HepG2 (cell line): ENCODE data around the gene USP28. TPM values are rescaled to one million over a fixed set of nuclear protein-coding genes. Genes with fewer than 3 reads are reported as not detected.
"Not testable (repeated sequence)": the region's sequence is repeated elsewhere in the genome, so short reads cannot be mapped to it uniquely, and the experiment has no call there.

Experiments
- ATAC-seq: fragments of 200-7000 bp; cut with Tn5 transposase; 3 replicates; pipeline ENCODE4 v1.9.1; 2020; ENCODE audit warnings: mild to moderate bottlenecking, moderate library complexity
- BruUV-seq: library from RNA; stranded (reverse); fragments of 400-500 nt; replicated peaks from 2 replicates; lab custom pipeline; 2021; lab: Mats Ljungman, UMichigan
- CTCF ChIA-PET: fragments of 300-600 bp; formaldehyde crosslinking; extraction: SDS; loops from one replicate; lab custom pipeline; 2021; ENCODE audit warnings: low total read pairs, inconsistent platforms, low intra/inter-chr PET ratio; lab: Yijun Ruan, JAX
- POLR2A ChIA-PET: fragments of 350-600 bp; sonication (Branson Sonifier 250); formaldehyde crosslinking; loops from one replicate; lab custom pipeline; 2020; ENCODE audit warnings: antibody characterized with exemption, inconsistent platforms; lab: Yijun Ruan, JAX
- DNase-seq: peaks from one replicate; pipeline ENCODE4 v3.0.0-alpha.2; 2015; ENCODE audit warnings: low spot score
- FAIRE-seq: peaks from 3 replicates; lab custom pipeline; 2011; peaks lifted over from hg19 to GRCh38; lab: Jason Lieb, UNC
- H2AFZ ChIP-seq: one replicate; pipeline ENCODE4 v1.6.1; 2011; ENCODE audit warnings: low read length, inconsistent platforms
- H3K27ac ChIP-seq: fragments of 300-600 bp; 3 replicates; pipeline ENCODE4 v1.8.0; 2011; ENCODE audit warnings: mixed run types, mild to moderate bottlenecking, mixed read lengths, low read length, inconsistent platforms; ENCODE audit not compliant: insufficient read depth; ENCODE audit errors: extremely low read length
- H3K27me3 ChIP-seq, 2 experiments: fragments of 200-600 bp in 1 of 2; 2 replicates in 1 of 2; 3 replicates in 1 of 2; pipeline versions ENCODE4 v1.6.0 to v1.8.0; 2011; ENCODE audit warnings: low read length in 2 of 2, mild to moderate bottlenecking in 2 of 2, moderate library complexity in 2 of 2, inconsistent platforms in 1 of 2; ENCODE audit not compliant: insufficient read depth in 2 of 2, control insufficient read depth in 1 of 2
- H3K36me3 ChIP-seq, 2 experiments: fragments of 200-600 bp in 1 of 2; replicated peaks in 1 of 2; 2 replicates in 1 of 2; 3 replicates in 1 of 2; pipeline versions ENCODE4 v1.5.1 to v1.8.0; 2011; ENCODE audit warnings: low read length in 2 of 2, inconsistent platforms in 1 of 2; ENCODE audit not compliant: insufficient read depth in 2 of 2, control insufficient read depth in 1 of 2
- H3K4me1 ChIP-seq: 2 replicates; pipeline ENCODE4 v1.5.1; 2012; ENCODE audit warnings: low read length, inconsistent platforms; ENCODE audit not compliant: insufficient read depth
- H3K4me2 ChIP-seq: 2 replicates; pipeline ENCODE4 v1.6.0; 2011; ENCODE audit warnings: low read depth, low read length, inconsistent platforms
- H3K4me3 ChIP-seq, 3 experiments: fragments of 200-600 bp in 1 of 3; sonication (generic), shearing (Covaris generic) in 1 of 3; replicated peaks in 1 of 3; 2 replicates each; pipeline ENCODE4 v1.5.1; 2011 to 2016; ENCODE audit warnings: low read length in 3 of 3, inconsistent platforms in 2 of 3, low read depth in 2 of 3, mild to moderate bottlenecking in 2 of 3, control low read depth in 1 of 3, mixed read lengths in 1 of 3; ENCODE audit not compliant: insufficient read depth in 1 of 3
- H3K79me2 ChIP-seq: one replicate; pipeline ENCODE4 v1.6.1; 2011; ENCODE audit warnings: low read length, inconsistent platforms; ENCODE audit not compliant: insufficient read depth
- H3K9ac ChIP-seq: 2 replicates; pipeline ENCODE4 v1.6.0; 2011; ENCODE audit warnings: mild to moderate bottlenecking, low read depth, low read length, inconsistent platforms; ENCODE audit not compliant: insufficient read depth
- H3K9me3 ChIP-seq: 2 replicates; pipeline ENCODE4 v1.5.1; 2012; ENCODE audit warnings: mild to moderate bottlenecking, low read length
- H4K20me1 ChIP-seq: 2 replicates; pipeline ENCODE4 v1.6.0; 2011; ENCODE audit warnings: inconsistent platforms, mild to moderate bottlenecking, low read length, moderate library complexity; ENCODE audit not compliant: insufficient read depth
- KLF16 ChIP-seq, 2 experiments: sonication (generic) in 1 of 2; formaldehyde crosslinking in 1 of 2; IDR thresholded peaks; 2 replicates each; pipeline versions ENCODE4 v1.6.1 to v1.8.0; 2016 to 2023; ENCODE audit warnings: missing genetic modification reagents in 2 of 2, missing compliant biosample characterization in 1 of 2
- PHF5A ChIP-seq: IDR thresholded peaks from one replicate; pipeline ENCODE4 v1.6.1; 2018; ENCODE audit warnings: low read depth, missing genetic modification reagents; ENCODE audit not compliant: unreplicated experiment
- SMAD3 ChIP-seq: sonication (generic); formaldehyde crosslinking; IDR thresholded peaks from 2 replicates; pipeline ENCODE4 v1.4.0; 2020; ENCODE audit warnings: missing genetic modification reagents
- SOX5 ChIP-seq: IDR thresholded peaks from 2 replicates; pipeline ENCODE4 v1.6.1; 2016; ENCODE audit warnings: borderline replicate concordance
- TCF7 ChIP-seq: sonication (generic); IDR thresholded peaks from 2 replicates; pipeline ENCODE4 v1.6.1; 2016; ENCODE audit warnings: antibody characterized with exemption, low read depth
- ZNF501 ChIP-seq: sonication (generic); formaldehyde crosslinking; IDR thresholded peaks from 2 replicates; pipeline ENCODE4 v1.5.1; 2020; ENCODE audit warnings: mild to moderate bottlenecking, moderate library complexity, missing genetic modification reagents
- ZNF556 ChIP-seq: sonication (generic); formaldehyde crosslinking; IDR thresholded peaks from 2 replicates; pipeline ENCODE4 v1.4.0; 2020; ENCODE audit warnings: mild to moderate bottlenecking, missing genetic modification reagents, borderline replicate concordance
- ZNF720 ChIP-seq: sonication (generic); formaldehyde crosslinking; IDR thresholded peaks from 2 replicates; pipeline ENCODE4 v1.4.0; 2020; ENCODE audit warnings: missing genetic modification reagents
- WGBS: methylation state at CpG from one replicate; pipeline ENCODE4 v1.1.6; 2017; ENCODE audit warnings: low lambda C conversion rate; 5-methylcytosine and 5-hydroxymethylcytosine counted together
- in situ Hi-C: cut with HindIII; loops from 2 replicates; pipeline ENCODE4 v1.10.0; 2017; ENCODE audit warnings: low pct_unique_long_range_greater_than_20kb; ENCODE audit not compliant: extremely low pct_ligation_motif_present
- intact Hi-C: fragments of 100-400 bp; cut with micrococcal nuclease; formaldehyde crosslinking; loops from one replicate; pipeline ENCODE4 v1.10.0; 2022; ENCODE audit not compliant: unreplicated experiment
- polyA plus RNA-seq, 8 experiments: library from polyadenylated mRNA; depleted of rRNA in 3 of 8; stranded (reverse) in 7 of 8; unstranded in 1 of 8; fragments of >200 nt; fragmentation: Illumina TruSeq in 4 of 8; extraction: Trizol in 4 of 8; gene quantifications; 2 replicates each; pipeline versions ENCODE4 v1.2.1 to v1.2.3, GENCODE V29; 2011 to 2016; ENCODE audit warnings: low read depth in 4 of 8, missing spikeins in 1 of 8, mixed read lengths in 1 of 8; ENCODE audit not compliant: insufficient read depth in 1 of 8
- total RNA-seq, 5 experiments: library from RNA; depleted of rRNA; stranded (reverse); fragments of >200 nt; fragmentation: Illumina TruSeq; extraction: Trizol; gene quantifications; 2 replicates each; pipeline ENCODE4 v1.2.3, GENCODE V29; 2016; ENCODE audit warnings: low read depth in 1 of 5
- TF ChIP-seq, protein P1 (sequence below): sonication (generic); formaldehyde crosslinking; IDR thresholded peaks from 2 replicates; pipeline ENCODE4 v1.4.0; 2020; ENCODE audit warnings: mild to moderate bottlenecking, low read depth, missing genetic modification reagents
- TF ChIP-seq, protein P2 (sequence below): sonication (generic); formaldehyde crosslinking; IDR thresholded peaks from 2 replicates; pipeline ENCODE4 v1.5.0; 2020; ENCODE audit warnings: mild to moderate bottlenecking, missing genetic modification reagents, moderate library complexity
- TF ChIP-seq, protein P3 (sequence below): sonication (generic); formaldehyde crosslinking; IDR thresholded peaks from 2 replicates; pipeline ENCODE4 v1.8.0; 2022; ENCODE audit warnings: mild to moderate bottlenecking, missing genetic modification reagents

The USP28 gene
- total and polyA plus RNA-seq, 2 of the 13 experiments (the other 11 are each of a cell fraction or from before 2014, with no cell fraction given) = 29.6 to 34.3 TPM

- TF ChIP-seq, protein P1, sequence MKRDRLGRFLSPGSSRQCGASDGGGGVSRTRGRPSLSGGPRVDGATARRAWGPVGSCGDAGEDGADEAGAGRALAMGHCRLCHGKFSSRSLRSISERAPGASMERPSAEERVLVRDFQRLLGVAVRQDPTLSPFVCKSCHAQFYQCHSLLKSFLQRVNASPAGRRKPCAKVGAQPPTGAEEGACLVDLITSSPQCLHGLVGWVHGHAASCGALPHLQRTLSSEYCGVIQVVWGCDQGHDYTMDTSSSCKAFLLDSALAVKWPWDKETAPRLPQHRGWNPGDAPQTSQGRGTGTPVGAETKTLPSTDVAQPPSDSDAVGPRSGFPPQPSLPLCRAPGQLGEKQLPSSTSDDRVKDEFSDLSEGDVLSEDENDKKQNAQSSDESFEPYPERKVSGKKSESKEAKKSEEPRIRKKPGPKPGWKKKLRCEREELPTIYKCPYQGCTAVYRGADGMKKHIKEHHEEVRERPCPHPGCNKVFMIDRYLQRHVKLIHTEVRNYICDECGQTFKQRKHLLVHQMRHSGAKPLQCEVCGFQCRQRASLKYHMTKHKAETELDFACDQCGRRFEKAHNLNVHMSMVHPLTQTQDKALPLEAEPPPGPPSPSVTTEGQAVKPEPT (CRISPR knock-in tag) = no peak
- no peak for TF ChIP-seq ZNF501
- TF ChIP-seq TCF7 = no peak
- TF ChIP-seq, protein P2, sequence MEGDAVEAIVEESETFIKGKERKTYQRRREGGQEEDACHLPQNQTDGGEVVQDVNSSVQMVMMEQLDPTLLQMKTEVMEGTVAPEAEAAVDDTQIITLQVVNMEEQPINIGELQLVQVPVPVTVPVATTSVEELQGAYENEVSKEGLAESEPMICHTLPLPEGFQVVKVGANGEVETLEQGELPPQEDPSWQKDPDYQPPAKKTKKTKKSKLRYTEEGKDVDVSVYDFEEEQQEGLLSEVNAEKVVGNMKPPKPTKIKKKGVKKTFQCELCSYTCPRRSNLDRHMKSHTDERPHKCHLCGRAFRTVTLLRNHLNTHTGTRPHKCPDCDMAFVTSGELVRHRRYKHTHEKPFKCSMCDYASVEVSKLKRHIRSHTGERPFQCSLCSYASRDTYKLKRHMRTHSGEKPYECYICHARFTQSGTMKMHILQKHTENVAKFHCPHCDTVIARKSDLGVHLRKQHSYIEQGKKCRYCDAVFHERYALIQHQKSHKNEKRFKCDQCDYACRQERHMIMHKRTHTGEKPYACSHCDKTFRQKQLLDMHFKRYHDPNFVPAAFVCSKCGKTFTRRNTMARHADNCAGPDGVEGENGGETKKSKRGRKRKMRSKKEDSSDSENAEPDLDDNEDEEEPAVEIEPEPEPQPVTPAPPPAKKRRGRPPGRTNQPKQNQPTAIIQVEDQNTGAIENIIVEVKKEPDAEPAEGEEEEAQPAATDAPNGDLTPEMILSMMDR (CRISPR knock-in tag) = no peak
- no peak for TF ChIP-seq SMAD3 (CRISPR knock-in tag)
- no peak for TF ChIP-seq ZNF556 (CRISPR knock-in tag)
- no peak for TF ChIP-seq SOX5 (CRISPR knock-in tag)
- TF ChIP-seq KLF16 (CRISPR knock-in tag; IDR thresholded peaks at IDR 0.05) = no peak
- TF ChIP-seq PHF5A (CRISPR knock-in tag) = no peak
- TF ChIP-seq, protein P3, sequence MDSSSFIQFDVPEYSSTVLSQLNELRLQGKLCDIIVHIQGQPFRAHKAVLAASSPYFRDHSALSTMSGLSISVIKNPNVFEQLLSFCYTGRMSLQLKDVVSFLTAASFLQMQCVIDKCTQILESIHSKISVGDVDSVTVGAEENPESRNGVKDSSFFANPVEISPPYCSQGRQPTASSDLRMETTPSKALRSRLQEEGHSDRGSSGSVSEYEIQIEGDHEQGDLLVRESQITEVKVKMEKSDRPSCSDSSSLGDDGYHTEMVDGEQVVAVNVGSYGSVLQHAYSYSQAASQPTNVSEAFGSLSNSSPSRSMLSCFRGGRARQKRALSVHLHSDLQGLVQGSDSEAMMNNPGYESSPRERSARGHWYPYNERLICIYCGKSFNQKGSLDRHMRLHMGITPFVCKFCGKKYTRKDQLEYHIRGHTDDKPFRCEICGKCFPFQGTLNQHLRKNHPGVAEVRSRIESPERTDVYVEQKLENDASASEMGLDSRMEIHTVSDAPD (CRISPR knock-in tag) = no peak
- TF ChIP-seq ZNF720 = no peak
Measured at GRCh38 chr11:113789675-113790320, 85.6 kb downstream of the USP28 start (continued).

GRCh38 chr11:113789016-113789415 lies 86.4 kb downstream of the USP28 start:
- BruUV-seq, H3K9ac ChIP-seq, in situ Hi-C loops, H4K20me1 ChIP-seq, H3K4me2 ChIP-seq, H3K4me3 ChIP-seq, H3K36me3 ChIP-seq, H3K79me2 ChIP-seq, FAIRE-seq, H3K9me3 ChIP-seq, H3K4me1 ChIP-seq, POLR2A ChIA-PET, H3K27ac ChIP-seq, H2AFZ ChIP-seq, intact Hi-C loops, DNase-seq, CTCF ChIA-PET, H3K27me3 ChIP-seq, ATAC-seq: not testable (repeated sequence)
- WGBS = 77% methylated on average over 22 of the region's 22 CpGs
